GM23338 (cell line): ENCODE measurements around the gene CASQ2. TPM values are rescaled to one million over a fixed set of nuclear protein-coding genes. Genes with fewer than 3 reads are reported as not detected.
A peak's percentile ranks its signal among the peaks of the same experiment; 100 is the strongest.

ENCODE experiments used
- ATAC-seq: fragments of 200-7000 bp; cut with Tn5 transposase; 3 replicates; pipeline ENCODE4 v1.9.1; 2020
- DNase-seq: peaks from one replicate; pipeline ENCODE4 v3.0.0-alpha.2; 2015; ENCODE audit warnings: low spot score
- H2AFZ ChIP-seq: fragments of 200-600 bp; sonication (generic); 2 replicates; pipeline ENCODE4 v1.8.0; 2016; ENCODE audit warnings: antibody characterized with exemption, mild to moderate bottlenecking, moderate library complexity
- H3F3A ChIP-seq: fragments of 200-600 bp; sonication (generic); replicated peaks from 2 replicates; pipeline ENCODE4 v1.8.0; 2017; ENCODE audit warnings: antibody characterized with exemption, mixed run types, low read depth
- H3K27ac ChIP-seq: fragments of 200-600 bp; sonication (generic); 2 replicates; pipeline ENCODE4 v1.6.1; 2016; ENCODE audit warnings: low read depth
- H3K27me3 ChIP-seq: fragments of 200-600 bp; sonication (generic); 2 replicates; pipeline ENCODE4 v1.8.0; 2016; ENCODE audit warnings: mild to moderate bottlenecking, mixed run types, moderate library complexity; ENCODE audit not compliant: insufficient read depth
- H3K36me3 ChIP-seq: fragments of 200-600 bp; sonication (generic); 2 replicates; pipeline ENCODE4 v1.8.0; 2016; ENCODE audit warnings: mild to moderate bottlenecking; ENCODE audit not compliant: insufficient read depth
- H3K4me1 ChIP-seq: fragments of 200-600 bp; sonication (generic); 2 replicates; pipeline ENCODE4 v1.8.0; 2016; ENCODE audit warnings: mild to moderate bottlenecking, moderate library complexity; ENCODE audit not compliant: insufficient read depth
- H3K4me2 ChIP-seq: fragments of 200-600 bp; sonication (generic); 2 replicates; pipeline ENCODE4 v1.7.1; 2017; ENCODE audit warnings: mixed run types
- H3K4me3 ChIP-seq: fragments of 200-600 bp; sonication (generic); 2 replicates; pipeline ENCODE4 v1.6.1; 2016; ENCODE audit warnings: mixed run types
- H3K79me2 ChIP-seq: fragments of 200-600 bp; sonication (generic); replicated peaks from 2 replicates; pipeline ENCODE4 v1.8.0; 2017; ENCODE audit warnings: mild to moderate bottlenecking; ENCODE audit not compliant: insufficient read depth
- H3K9me2 ChIP-seq: fragments of 200-600 bp; sonication (generic); 2 replicates; pipeline ENCODE4 v1.8.0; 2017; ENCODE audit not compliant: insufficient read depth
- H4K20me1 ChIP-seq: fragments of 200-600 bp; sonication (generic); replicated peaks from 2 replicates; pipeline ENCODE4 v1.8.0; 2017; ENCODE audit warnings: mild to moderate bottlenecking; ENCODE audit not compliant: insufficient read depth
- H3K27ac Mint-ChIP-seq: 2 replicates; pipeline ENCODE4 v1.8.0; 2020; ENCODE audit warnings: inconsistent platforms, mild to moderate bottlenecking, moderate library complexity, mixed read lengths
- H3K27me3 Mint-ChIP-seq: 3 replicates; pipeline ENCODE4 v1.8.0; 2022; ENCODE audit warnings: low read depth, mild to moderate bottlenecking, moderate library complexity, mixed read lengths, inconsistent platforms; ENCODE audit not compliant: insufficient read depth, poor library complexity
- H3K36me3 Mint-ChIP-seq: 3 replicates; pipeline ENCODE4 v1.8.0; 2021; ENCODE audit warnings: low read depth, mild to moderate bottlenecking, inconsistent platforms, moderate library complexity, mixed read lengths
- H3K4me1 Mint-ChIP-seq: 3 replicates; pipeline ENCODE4 v1.8.0; 2020; ENCODE audit warnings: mild to moderate bottlenecking, inconsistent platforms, mixed read lengths
- H3K4me3 Mint-ChIP-seq: 3 replicates; pipeline ENCODE4 v1.8.0; 2021; ENCODE audit warnings: moderate library complexity, mild to moderate bottlenecking, inconsistent platforms, mixed read lengths
- H3K9me3 Mint-ChIP-seq: 3 replicates; pipeline ENCODE4 v1.8.0; 2020; ENCODE audit warnings: moderate library complexity, mild to moderate bottlenecking, inconsistent platforms, mixed read lengths
- CREB1 ChIP-seq: fragments of 250-450 bp; sonication (Bioruptor Pico); IDR thresholded peaks from 2 replicates; pipeline ENCODE4 v1.5.0; 2020; ENCODE audit warnings: low read depth, mild to moderate bottlenecking, moderate library complexity
- EZH2 ChIP-seq: fragments of 200-600 bp; sonication (generic); IDR thresholded peaks from one replicate; pipeline ENCODE4 v1.8.0; 2017; ENCODE audit warnings: antibody characterized with exemption, mild to moderate bottlenecking, low read depth; ENCODE audit not compliant: unreplicated experiment
- JUNB ChIP-seq: IDR thresholded peaks from one replicate; pipeline ENCODE4 v1.6.1; 2016; ENCODE audit warnings: antibody characterized with exemption; ENCODE audit not compliant: unreplicated experiment
- POLR2AphosphoS5 ChIP-seq: IDR thresholded peaks from 2 replicates; pipeline ENCODE4 v1.6.1; 2016; ENCODE audit warnings: antibody characterized with exemption, low read depth
- REST ChIP-seq: IDR thresholded peaks from one replicate; pipeline ENCODE4 v1.6.1; 2018; ENCODE audit warnings: antibody characterized with exemption; ENCODE audit not compliant: unreplicated experiment
- ZNF114 ChIP-seq: fragments of 250-450 bp; sonication (Bioruptor Pico); IDR thresholded peaks from 2 replicates; pipeline ENCODE4 v1.5.0; 2020; ENCODE audit warnings: mild to moderate bottlenecking, moderate library complexity
- polyA plus RNA-seq: library from polyadenylated mRNA; unstranded; fragments of >200 nt; fragmentation: Nextera tagmentation; extraction: Ambion mirVana; gene quantifications from 2 replicates; pipeline ENCODE4 v1.2.1, GENCODE V29; 2016
- total RNA-seq: library from RNA; depleted of rRNA; stranded (reverse); fragments of >200 nt; shearing (Covaris generic); gene quantifications from 2 replicates; pipeline ENCODE4 v1.2.3, GENCODE V29; 2014
- TF ChIP-seq, protein P1 (sequence below), 2 experiments: fragments of 200-600 bp in 1 of 2; sonication (generic) in 1 of 2; conservative IDR thresholded peaks; 2 replicates each; pipeline versions ENCODE4 v1.5.1 to v1.6.1; 2016 to 2017; ENCODE audit warnings: antibody characterized with exemption in 2 of 2, low read depth in 2 of 2, mild to moderate bottlenecking in 2 of 2, moderate library complexity in 1 of 2

The CASQ2 gene
- total and polyA plus RNA-seq, 2 experiments from 2014 or later, result not detected

DNA sequence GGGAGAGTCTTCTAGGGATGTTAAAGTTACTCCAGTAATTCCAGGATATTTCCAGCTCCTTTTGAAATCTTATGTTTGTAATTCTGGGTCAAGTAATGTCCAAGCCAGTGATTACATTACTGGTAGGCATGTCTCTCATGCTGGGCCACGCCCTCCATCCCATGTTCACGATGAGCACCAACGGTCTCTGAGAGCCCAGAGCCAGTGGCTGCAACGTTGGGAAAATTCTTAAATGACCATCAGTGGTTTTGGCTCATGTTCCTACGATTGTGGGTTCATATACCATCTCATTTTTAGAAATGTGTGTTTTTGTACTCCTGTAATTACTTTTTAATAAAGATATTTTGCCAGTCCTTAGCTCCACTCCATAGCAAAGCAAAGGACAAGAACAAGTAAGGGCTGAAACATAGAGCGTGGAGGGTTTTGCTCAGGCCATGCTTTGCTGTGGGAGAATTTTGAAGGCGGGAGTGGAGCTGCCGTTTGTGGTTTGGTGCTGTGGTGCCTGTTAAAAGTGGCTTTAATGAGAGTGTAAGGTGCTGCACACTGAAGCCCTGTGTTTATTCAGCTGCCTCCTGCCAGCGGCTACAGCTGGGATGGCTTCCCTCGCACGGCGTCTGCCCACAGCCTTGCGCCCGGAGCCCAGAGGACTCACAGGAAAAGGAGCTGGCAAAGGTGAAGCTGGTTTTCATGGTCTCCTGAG is 97.9 kb downstream of the CASQ2 start:
- no peak overlapping the region for H3K4me2 ChIP-seq
- DNase-seq (no peak), ATAC-seq (no peak)
- 0 out of 2 replicates have a peak overlapping the region, but pooled peaks have one; percentile 50 for H3K27ac ChIP-seq
- Mint-ChIP-seq H3K9me3 (no peaks in the 10 kb centered on the region), H3K4me3 (no peak overlapping the region), H3K27ac (no peak overlapping the region; the same call in 1 of the 2 replicates), H3K36me3 (peaks cover 28% of the 10 kb centered on the region), H3K4me1 (peaks cover 2% of the 10 kb centered on the region; the same call in 1 of the 3 replicates), H3K27me3 (no peaks in the 10 kb centered on the region)
- H4K20me1 ChIP-seq, result peaks cover 5% of the 10 kb centered on the region; the same call in 1 of the 2 replicates
- H3K9me2 ChIP-seq, result 0 out of 2 replicates have a peak, but pooled peaks cover 4% of the 10 kb centered on the region
- H3K27me3 ChIP-seq, result no peaks in the 10 kb centered on the region
- H3K4me1 ChIP-seq, result no peaks in the 10 kb centered on the region
- no peak for TF ChIP-seq JUNB
- TF ChIP-seq REST, result no peak
- no peak for TF ChIP-seq EZH2
- no peak for TF ChIP-seq ZNF114 (CRISPR knock-in tag)
- no peak for TF ChIP-seq CREB1 (CRISPR knock-in tag)
- TF ChIP-seq, protein P1, sequence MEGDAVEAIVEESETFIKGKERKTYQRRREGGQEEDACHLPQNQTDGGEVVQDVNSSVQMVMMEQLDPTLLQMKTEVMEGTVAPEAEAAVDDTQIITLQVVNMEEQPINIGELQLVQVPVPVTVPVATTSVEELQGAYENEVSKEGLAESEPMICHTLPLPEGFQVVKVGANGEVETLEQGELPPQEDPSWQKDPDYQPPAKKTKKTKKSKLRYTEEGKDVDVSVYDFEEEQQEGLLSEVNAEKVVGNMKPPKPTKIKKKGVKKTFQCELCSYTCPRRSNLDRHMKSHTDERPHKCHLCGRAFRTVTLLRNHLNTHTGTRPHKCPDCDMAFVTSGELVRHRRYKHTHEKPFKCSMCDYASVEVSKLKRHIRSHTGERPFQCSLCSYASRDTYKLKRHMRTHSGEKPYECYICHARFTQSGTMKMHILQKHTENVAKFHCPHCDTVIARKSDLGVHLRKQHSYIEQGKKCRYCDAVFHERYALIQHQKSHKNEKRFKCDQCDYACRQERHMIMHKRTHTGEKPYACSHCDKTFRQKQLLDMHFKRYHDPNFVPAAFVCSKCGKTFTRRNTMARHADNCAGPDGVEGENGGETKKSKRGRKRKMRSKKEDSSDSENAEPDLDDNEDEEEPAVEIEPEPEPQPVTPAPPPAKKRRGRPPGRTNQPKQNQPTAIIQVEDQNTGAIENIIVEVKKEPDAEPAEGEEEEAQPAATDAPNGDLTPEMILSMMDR (conservative IDR thresholded peaks at IDR 0.05; ENCODE audit: low read depth in 2 of 2), result no peak
- H3K4me3 ChIP-seq, result no peak overlapping the region
- H3F3A ChIP-seq, result no peaks in the 10 kb centered on the region
- no peaks in the 10 kb centered on the region for H3K36me3 ChIP-seq
- H3K79me2 ChIP-seq, result no peaks in the 10 kb centered on the region
- H2AFZ ChIP-seq, result no peak overlapping the region

DNA sequence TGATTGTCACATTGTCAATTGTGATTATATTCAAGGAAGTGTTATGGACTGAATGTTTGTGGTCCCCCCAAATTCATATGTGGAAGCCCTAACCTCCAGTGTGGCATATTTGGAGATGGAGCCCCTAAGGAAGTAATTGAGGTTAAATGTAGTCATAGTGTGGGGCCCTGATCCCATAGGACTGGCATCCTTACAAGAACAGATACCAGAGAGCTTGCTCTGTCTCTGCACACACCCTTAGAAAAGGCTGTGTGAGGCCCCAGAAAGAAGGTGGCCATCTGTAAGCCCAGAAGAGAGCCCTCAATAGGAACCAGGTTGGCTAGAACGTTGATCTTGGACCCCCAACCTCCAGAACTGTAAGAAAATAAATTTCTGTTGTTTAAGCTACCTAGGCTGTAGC is 98.6 kb downstream of the CASQ2 start:
- Histone ChIP-seq H3K4me3 (no peak overlapping the region), H3K4me1 (no peaks in the 10 kb centered on the region), H3K27ac (0 out of 2 replicates have a peak overlapping the region, but pooled peaks have one; percentile 50), H3K4me2 (no peak overlapping the region), H3F3A (no peaks in the 10 kb centered on the region), H3K27me3 (no peaks in the 10 kb centered on the region), H4K20me1 (peaks cover 5% of the 10 kb centered on the region; the same call in 1 of the 2 replicates), H3K79me2 (no peaks in the 10 kb centered on the region), H3K36me3 (no peaks in the 10 kb centered on the region), H2AFZ (no peak overlapping the region), H3K9me2 (0 out of 2 replicates have a peak, but pooled peaks cover 4% of the 10 kb centered on the region)
- DNase-seq, result no peak
- no peak overlapping the region for H3K4me3 Mint-ChIP-seq
- H3K4me1 Mint-ChIP-seq, result peaks cover 2% of the 10 kb centered on the region; the same call in 1 of the 3 replicates
- H3K27me3 Mint-ChIP-seq, result no peaks in the 10 kb centered on the region
- H3K27ac Mint-ChIP-seq, result no peak overlapping the region
- H3K36me3 Mint-ChIP-seq, result peaks cover 29% of the 10 kb centered on the region
- no peak for ATAC-seq
- H3K9me3 Mint-ChIP-seq, result no peaks in the 10 kb centered on the region
- TF ChIP-seq JUNB, result no peak
- TF ChIP-seq ZNF114 (CRISPR knock-in tag), result no peak
- TF ChIP-seq POLR2AphosphoS5, result no peak
- TF ChIP-seq CREB1 (CRISPR knock-in tag), result no peak
- no peak for TF ChIP-seq REST
